UCSD-AML1 (cell line): ENCODE measurements around the gene BTK.
A peak's percentile ranks its signal among the peaks of the same experiment; 100 is the strongest.

Experiments used
- DNase-seq: peaks from one replicate; lab custom pipeline; 2025; ENCODE audit not compliant: unreplicated experiment; lab: John Stamatoyannopoulos, UW

The BTK gene

GRCh38 chrX:101394372-101394771, 8.4 kb upstream of the BTK start:
- no peak for DNase-seq

- DNase-seq: no peak
Observed at GRCh38 chrX:101393530-101394305, 7.7 kb upstream of the BTK start.

- DNase-seq: no peak
Observed at GRCh38 chrX:101391831-101392230, 5.8 kb upstream of the BTK start.

- DNase-seq: peak; percentile 88
Observed at GRCh38 chrX:101390664-101391525, 4.9 kb upstream of the BTK start, which contains the start of gene RPL36A. Gene RPL36A, plus strand, starts transcription at chrX:101391011. Its CDS starts 33 bp downstream, at chrX:101391044.

- no peak for DNase-seq
Observed at GRCh38 chrX:101388604-101389003, 2.6 kb upstream of the BTK start.

- no peak for DNase-seq
Observed at GRCh38 chrX:101386542-101386885, 523 bp upstream of the BTK start.

- DNase-seq: no peak
Observed at GRCh38 chrX:101385026-101385684, 836 bp downstream of the BTK start.

- DNase-seq: no peak
Observed at GRCh38 chrX:101383679-101384205, 2.2 kb downstream of the BTK start.

GRCh38 chrX:101377547-101377946, 8.4 kb downstream of the BTK start:
- DNase-seq: no peak

GRCh38 chrX:101370888-101371504, 15.0 kb downstream of the BTK start:
- no peak for DNase-seq

GRCh38 chrX:101369687-101370086, 16.3 kb downstream of the BTK start:
- DNase-seq: no peak

- no peak for DNase-seq
Observed at GRCh38 chrX:101368800-101369199, 17.2 kb downstream of the BTK start.

GRCh38 chrX:101365301-101365795, 20.6 kb downstream of the BTK start:
- no peak for DNase-seq

- no peak for DNase-seq
Observed at GRCh38 chrX:101362757-101363156, 23.2 kb downstream of the BTK start.

- DNase-seq: no peak
Observed at GRCh38 chrX:101362116-101362515, 23.9 kb downstream of the BTK start.

GRCh38 chrX:101360390-101360789, 25.6 kb downstream of the BTK start:
- DNase-seq: no peak

- no peak for DNase-seq
Observed at GRCh38 chrX:101359966-101360365, 26.0 kb downstream of the BTK start.

- DNase-seq: no peak
Observed at GRCh38 chrX:101357166-101357795, 28.7 kb downstream of the BTK start.

GRCh38 chrX:101349193-101349562, 36.8 kb downstream of the BTK start:
- no peak for DNase-seq

GRCh38 chrX:101348452-101349192, 37.4 kb downstream of the BTK start, which contains the start of gene TIMM8A:
Gene TIMM8A, minus strand, starts transcription at chrX:101348742. Its CDS starts 78 bp downstream, at chrX:101348664.
- DNase-seq: peak; percentile 78
